Measurements from ENCODE around the gene KRT84. TPM values are rescaled to one million over a fixed set of nuclear protein-coding genes. Genes with fewer than 3 reads are reported as not detected.

The KRT84 gene
- total RNA-seq, 1 experiment from 2014 or later = not detected

- Mint-ChIP-seq H3K36me3 (ENCODE audit: insufficient read depth, unreplicated experiment) (no peaks in the 10 kb centered on the region), H3K27me3 (ENCODE audit: insufficient read depth, unreplicated experiment) (no peaks in the 10 kb centered on the region), H3K9me3 (ENCODE audit: unreplicated experiment) (no peaks in the 10 kb centered on the region), H3K4me1 (ENCODE audit: insufficient read depth, unreplicated experiment) (no peaks in the 10 kb centered on the region), H3K27ac (ENCODE audit: low read depth, unreplicated experiment) (no peak overlapping the region), H3K4me3 (ENCODE audit: unreplicated experiment) (no peak overlapping the region)
- ChIA-PET POLR2A (no interaction called here), CTCF (interaction anchor here (0.6 to 4.6 kb wide), 6 partner anchors 117 to 503 kb away, joined by 3 to 17 read pairs (median 4); no protein-coding TSS in a partner anchor)
- intact Hi-C loops (cut with micrococcal nuclease) = no loop called here
- BruUV-seq (replicated peaks) = no TSS peak
- TF ChIP-seq CTCF (IDR thresholded peaks at IDR 0.05; ENCODE audit: unreplicated experiment) = no peak
- no peak for DNase-seq (ENCODE audit: unreplicated experiment)
These were observed 8.2 kb downstream of the KRT84 start for GRCh38 chr12:52377266-52377665.

- intact Hi-C loops (cut with micrococcal nuclease) = loop anchor here (1.0 to 5.0 kb wide), 6 partner anchors 140 to 508 kb away; partner anchors contain the start of gene KRT7
- peak; percentile 86 for DNase-seq (ENCODE audit: unreplicated experiment)
- peak; percentile 90 for TF ChIP-seq CTCF (IDR thresholded peaks at IDR 0.05; ENCODE audit: unreplicated experiment)
- Mint-ChIP-seq H3K4me3 (ENCODE audit: unreplicated experiment) (no peak overlapping the region), H3K27me3 (ENCODE audit: insufficient read depth, unreplicated experiment) (peaks cover 11% of the 10 kb centered on the region), H3K27ac (ENCODE audit: low read depth, unreplicated experiment) (no peak overlapping the region), H3K36me3 (ENCODE audit: insufficient read depth, unreplicated experiment) (no peaks in the 10 kb centered on the region), H3K4me1 (ENCODE audit: insufficient read depth, unreplicated experiment) (no peaks in the 10 kb centered on the region), H3K9me3 (ENCODE audit: unreplicated experiment) (no peaks in the 10 kb centered on the region)
- BruUV-seq (replicated peaks) = no TSS peak
- ChIA-PET POLR2A (interaction anchor here (0.6 to 2.9 kb wide), 30 partner anchors 33 to 507 kb away, joined by 3 to 28 read pairs (median 4); partner anchors contain the start of genes KRT5 and KRT6A), CTCF (interaction anchor here (0.5 to 8.2 kb wide), 65 partner anchors 8 to 608 kb away, joined by 3 to 174 read pairs (median 6); partner anchors contain the start of genes KRT5 and KRT84)
These were observed 13.0 kb downstream of the KRT84 start for GRCh38 chr12:52372216-52373154.

GRCh38 chr12:52371716-52372115, 13.7 kb downstream of the KRT84 start:
- no TSS peak for BruUV-seq (replicated peaks)
- Mint-ChIP-seq H3K4me1 (ENCODE audit: insufficient read depth, unreplicated experiment) (no peaks in the 10 kb centered on the region), H3K27me3 (ENCODE audit: insufficient read depth, unreplicated experiment) (peaks cover 11% of the 10 kb centered on the region), H3K36me3 (ENCODE audit: insufficient read depth, unreplicated experiment) (no peaks in the 10 kb centered on the region), H3K27ac (ENCODE audit: low read depth, unreplicated experiment) (no peak overlapping the region), H3K4me3 (ENCODE audit: unreplicated experiment) (no peak overlapping the region), H3K9me3 (ENCODE audit: unreplicated experiment) (no peaks in the 10 kb centered on the region)
- DNase-seq (ENCODE audit: unreplicated experiment) = no peak
- intact Hi-C loops (cut with micrococcal nuclease) = loop anchor here (1.0 to 5.0 kb wide), 6 partner anchors 139 to 509 kb away; partner anchors contain the start of gene KRT7
- TF ChIP-seq CTCF (IDR thresholded peaks at IDR 0.05; ENCODE audit: unreplicated experiment) = no peak
- POLR2A ChIA-PET = interaction anchor here (0.6 to 2.9 kb wide), 10 partner anchors 12 to 508 kb away, joined by 3 to 28 read pairs (median 7); partner anchors contain the start of gene KRT6A
- CTCF ChIA-PET = interaction anchor here (0.7 to 8.2 kb wide), 30 partner anchors 10 to 513 kb away, joined by 3 to 174 read pairs (median 8); partner anchors contain the start of gene KRT6A

Measured in MCF 10A (cell line).